Measurements from ENCODE around the gene KIAA1958.
"Not testable (repeated sequence)": the region's sequence is repeated elsewhere in the genome, so short reads cannot be mapped to it uniquely, and the experiment has no call there.

The KIAA1958 gene

DNA sequence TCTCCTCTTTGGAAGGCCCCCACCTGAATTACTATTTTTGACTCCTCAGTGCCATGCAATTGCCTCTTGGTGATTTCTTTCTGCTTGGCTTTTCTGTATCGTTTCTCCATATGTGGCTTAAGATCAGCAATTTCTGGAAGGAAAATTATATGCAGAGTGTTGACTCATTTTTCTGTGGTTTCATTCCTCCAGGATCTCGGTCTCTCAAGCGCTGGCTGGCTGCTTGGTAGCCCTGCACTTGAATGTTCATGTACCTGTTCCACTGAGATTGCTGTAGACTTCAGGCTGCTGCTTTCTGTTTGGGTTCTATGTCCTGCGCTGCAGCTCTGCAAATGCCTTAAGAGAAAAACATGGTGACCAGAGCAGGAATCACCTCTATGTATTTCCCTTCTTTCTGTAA is 153.7 kb downstream of the KIAA1958 start:
- in situ Hi-C loops (cut with HindIII; ENCODE audit: low sequenced_read_pairs), result no loop called here

DNA sequence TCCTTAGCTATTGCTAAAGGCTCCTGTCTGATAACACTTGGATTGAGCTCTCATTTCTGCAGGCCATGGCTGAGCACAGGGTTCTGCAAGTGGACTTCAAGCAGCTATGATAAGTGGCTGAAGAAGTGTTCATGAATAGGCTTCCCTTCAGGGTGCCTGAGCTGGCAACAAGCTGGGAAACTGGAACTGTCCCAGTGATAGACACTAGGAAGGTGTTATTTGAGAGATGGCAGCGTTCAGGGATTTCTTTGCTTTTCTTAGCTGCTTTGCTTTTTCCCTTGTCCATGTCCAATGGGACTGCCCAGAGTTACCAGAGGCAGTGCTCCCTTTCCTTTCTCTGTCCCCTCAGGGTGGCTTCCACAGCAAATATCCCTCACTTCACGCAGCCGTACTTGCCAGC is 155.5 kb downstream of the KIAA1958 start:
- in situ Hi-C loops (cut with HindIII; ENCODE audit: low sequenced_read_pairs), result no loop called here

DNA sequence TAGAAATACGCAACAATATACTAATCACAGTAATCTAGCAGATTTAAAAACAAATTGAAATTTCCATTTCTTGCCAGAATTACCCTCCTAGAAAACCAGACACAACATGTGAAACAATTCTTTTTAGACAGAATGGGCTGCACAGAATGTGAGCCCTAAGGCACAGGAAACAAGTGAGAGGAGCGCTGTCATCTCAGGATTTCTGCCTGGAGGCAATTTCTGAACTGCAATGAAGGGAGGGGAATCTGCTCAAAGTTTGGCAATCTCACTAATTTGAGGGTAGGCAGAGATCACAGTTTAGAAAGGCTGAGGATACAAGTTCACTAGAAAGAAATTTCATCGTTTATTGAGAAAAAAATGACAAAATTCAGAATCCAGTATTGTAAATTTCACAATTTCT is 161.0 kb downstream of the KIAA1958 start:
- in situ Hi-C loops (cut with HindIII; ENCODE audit: low sequenced_read_pairs), result no loop called here

DNA sequence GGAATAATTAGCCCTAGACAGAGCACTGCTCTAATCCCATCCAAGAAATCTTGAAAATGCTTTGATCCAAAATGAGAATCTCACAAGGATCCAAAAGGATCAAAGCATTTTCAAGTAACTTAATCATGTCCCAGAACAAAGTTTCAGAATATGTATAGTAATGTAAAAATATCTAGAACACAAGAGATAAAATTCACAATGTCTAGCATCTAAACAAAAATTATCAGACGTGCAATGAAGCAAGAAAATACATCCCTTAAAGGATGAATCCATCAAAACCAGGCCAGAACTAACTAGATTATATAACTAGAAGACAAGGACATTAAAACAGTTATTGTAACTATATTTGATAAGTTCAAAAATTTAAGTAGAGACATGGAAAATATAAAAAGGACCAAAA is 162.0 kb downstream of the KIAA1958 start:
- in situ Hi-C loops (cut with HindIII; ENCODE audit: low sequenced_read_pairs), result no loop called here

DNA sequence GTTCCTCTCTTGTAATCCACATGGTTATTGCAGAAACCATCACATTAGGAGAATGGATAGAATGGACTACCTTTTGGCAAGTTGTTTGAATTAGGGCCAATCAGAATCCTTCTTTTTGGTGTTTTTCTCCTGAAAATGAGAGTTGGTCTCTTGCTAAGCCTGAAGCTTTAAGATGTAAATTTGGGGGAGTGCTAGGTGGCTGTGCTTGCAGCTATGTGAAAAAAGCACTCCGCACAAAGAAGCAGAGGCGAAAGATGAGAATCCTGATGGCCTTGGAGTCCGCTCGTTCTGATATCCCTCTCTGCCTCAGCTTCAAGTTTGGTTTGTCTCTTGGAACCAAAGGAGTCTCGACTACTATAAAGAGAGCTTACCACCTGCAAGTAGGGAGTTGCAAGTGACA is 167.7 kb downstream of the KIAA1958 start:
- in situ Hi-C loops (cut with HindIII; ENCODE audit: low sequenced_read_pairs), result no loop called here

DNA sequence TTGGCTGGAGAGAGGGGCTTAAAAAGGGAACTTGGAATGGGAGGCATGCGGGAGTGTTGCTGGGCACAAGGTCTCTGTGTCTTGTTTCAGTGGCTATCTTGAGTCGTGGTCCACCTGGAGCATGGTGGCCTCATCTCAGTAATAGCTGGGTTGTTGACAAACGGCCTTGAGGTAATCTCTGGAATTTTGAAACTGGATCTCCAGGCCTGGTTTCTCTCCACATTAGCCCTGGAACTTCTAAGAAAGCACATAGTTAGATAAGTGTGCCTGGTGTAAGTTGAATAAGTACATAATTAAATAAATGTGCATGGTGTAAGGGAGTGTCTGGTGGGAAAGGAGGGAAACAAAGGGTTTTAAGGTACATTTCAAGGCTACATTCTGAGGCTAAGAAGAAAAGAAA is 169.0 kb downstream of the KIAA1958 start:
- in situ Hi-C loops (cut with HindIII; ENCODE audit: low sequenced_read_pairs), result no loop called here

DNA sequence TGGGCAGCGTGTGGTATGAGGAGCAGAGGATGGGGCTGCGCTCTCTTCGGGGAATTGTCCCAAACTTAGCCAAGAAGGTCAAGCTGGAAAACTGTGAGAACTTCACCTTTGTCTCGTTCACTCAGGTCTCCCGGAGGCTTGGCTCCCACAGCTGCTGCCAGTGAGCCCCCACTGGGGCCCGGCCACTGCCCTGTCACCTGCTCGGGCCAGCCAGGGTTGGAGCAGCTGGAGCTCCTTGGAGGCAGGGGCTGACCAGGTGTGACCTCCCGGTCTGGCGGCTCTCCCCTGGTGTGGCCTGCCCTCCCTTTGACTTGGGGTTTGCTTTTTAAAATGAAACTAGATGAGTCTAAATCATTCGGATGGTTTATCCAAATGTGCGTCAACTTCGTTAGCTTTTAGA is 173.3 kb downstream of the KIAA1958 start:
- in situ Hi-C loops (cut with HindIII; ENCODE audit: low sequenced_read_pairs), result loop anchor here (5.0 kb wide), 1 partner anchor 67 kb away; no protein-coding TSS in a partner anchor

DNA sequence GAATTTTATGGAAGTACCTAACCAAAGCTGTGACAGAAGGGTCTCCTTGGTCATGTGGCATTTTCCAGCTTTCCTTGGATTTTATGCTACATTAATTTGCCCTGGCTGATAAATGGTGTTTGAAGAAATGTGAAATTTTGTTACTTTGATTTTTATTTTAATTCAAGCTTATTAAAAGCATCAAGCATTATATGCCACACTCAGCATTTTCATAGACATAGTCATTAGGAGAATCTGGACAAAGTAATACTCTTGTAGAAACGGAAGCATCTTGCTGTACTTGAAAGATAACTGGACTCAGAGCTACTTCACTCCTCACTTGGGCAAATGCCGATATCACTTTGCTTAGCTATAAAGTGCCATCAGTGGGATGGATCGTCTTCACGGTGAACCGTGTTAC is 177.1 kb downstream of the KIAA1958 start:
- in situ Hi-C loops (cut with HindIII; ENCODE audit: low sequenced_read_pairs), result loop anchor here (5.0 kb wide), 1 partner anchor 64 kb away; no protein-coding TSS in a partner anchor

DNA sequence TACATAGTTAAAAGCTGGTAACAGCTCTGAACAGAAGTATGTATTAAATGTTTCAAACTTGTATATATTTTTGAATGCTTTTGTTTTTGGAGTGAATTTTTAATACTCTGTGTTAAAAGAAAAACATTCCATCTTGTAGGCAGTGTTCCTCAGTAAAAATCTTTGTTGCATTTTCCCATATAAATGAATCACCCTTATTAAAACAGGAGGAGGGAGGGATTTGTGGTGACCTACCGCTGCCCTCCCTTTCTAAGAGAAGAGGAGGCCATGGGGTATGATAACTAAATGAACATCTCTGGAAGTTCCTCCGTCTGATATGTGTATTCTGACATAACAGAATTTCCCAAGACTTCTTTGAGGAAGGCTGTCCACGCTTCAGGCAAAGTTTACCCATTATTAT is 177.9 kb downstream of the KIAA1958 start:
- in situ Hi-C loops (cut with HindIII; ENCODE audit: low sequenced_read_pairs), result loop anchor here (5.0 kb wide), 1 partner anchor 63 kb away; no protein-coding TSS in a partner anchor

DNA sequence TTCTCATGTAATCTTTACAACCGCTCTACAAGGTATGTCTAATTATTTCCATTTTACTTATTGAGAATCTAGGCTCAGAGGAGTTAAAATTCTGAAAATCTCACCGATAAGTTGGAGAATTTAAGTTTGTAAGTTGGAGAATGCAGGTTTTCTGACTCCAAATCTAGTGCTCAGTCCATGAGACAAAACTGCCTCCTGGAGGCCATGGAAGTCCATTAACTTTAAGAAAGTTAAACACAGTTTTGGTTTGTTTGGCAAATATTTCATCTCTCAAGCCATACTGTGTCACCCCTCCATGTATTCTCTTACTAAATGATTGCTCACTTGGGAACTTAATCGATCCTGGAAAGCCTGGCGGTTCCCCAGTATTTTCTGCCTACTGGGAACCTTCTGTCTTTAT is 178.7 kb downstream of the KIAA1958 start:
- in situ Hi-C loops (cut with HindIII; ENCODE audit: low sequenced_read_pairs), result no loop called here

DNA sequence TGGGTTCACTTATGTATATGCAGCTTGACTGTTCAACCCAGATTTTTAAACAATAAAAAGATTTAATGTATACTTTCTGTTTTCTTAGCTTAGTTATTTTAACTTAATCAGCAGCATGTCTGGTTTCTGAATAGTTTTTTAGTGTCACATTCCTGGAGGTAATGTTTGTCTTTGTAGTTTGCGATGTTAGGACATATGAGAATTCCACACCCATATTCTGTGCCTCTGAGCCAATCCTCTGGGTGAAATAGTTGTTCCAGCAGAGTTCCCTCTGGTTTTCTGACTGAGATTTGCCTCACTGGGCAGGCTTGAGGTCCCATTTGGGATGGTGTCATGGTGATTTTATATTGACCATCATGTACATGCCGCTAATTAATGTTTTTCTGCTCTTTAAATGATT is 182.7 kb downstream of the KIAA1958 start:
- in situ Hi-C loops (cut with HindIII; ENCODE audit: low sequenced_read_pairs), result no loop called here

DNA sequence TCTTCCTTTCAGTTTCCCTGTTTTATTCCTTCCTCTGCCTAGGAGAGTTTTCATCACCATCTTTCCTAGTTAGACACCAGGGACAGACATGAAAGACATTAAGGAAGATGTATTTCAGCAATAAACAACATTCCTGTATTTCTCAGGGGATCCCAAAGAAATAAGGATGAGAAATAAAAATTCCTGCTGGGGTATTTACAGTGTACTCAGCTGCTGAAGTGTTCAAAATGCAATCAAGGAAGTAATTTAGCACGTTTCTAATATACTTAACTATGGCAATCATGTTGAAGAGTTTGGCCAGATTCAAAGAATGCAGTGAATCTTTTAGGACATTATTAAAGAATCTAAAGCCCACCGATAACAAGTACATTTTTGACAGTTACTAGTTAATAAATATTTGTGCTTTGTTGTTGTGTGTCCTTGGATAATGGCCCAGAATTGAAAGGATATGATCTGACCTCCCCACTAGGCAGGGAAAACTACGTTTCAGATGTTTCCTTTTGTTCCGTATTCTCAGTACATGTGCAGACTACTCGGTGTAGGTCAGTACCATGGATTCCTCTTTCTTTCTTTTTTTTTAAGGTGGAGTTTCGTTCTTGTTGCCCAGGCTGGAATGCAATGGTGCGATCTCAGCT is 184.5 kb downstream of the KIAA1958 start:
- in situ Hi-C loops (cut with HindIII; ENCODE audit: low sequenced_read_pairs), result no loop called here

DNA sequence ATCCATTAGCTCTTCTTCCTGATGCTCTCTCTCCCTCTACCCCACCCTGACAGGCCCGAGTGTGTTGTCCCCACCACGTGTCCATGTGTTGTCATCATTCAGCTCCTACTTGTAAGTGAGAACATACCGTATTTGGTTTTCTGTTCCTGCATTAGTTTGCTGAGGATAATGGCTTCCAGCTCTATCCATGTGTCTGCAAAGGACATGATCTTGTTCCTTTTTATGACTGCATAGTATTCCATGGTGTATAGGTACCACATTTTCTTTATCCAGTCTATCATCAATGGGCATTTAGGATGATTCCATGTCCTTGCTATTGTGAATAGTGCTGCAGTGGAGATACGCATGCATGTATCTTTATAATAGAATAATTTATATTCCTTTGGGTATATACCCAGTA is 186.6 kb downstream of the KIAA1958 start:
- in situ Hi-C loops (cut with HindIII; ENCODE audit: low sequenced_read_pairs), result not testable (repeated sequence)

DNA sequence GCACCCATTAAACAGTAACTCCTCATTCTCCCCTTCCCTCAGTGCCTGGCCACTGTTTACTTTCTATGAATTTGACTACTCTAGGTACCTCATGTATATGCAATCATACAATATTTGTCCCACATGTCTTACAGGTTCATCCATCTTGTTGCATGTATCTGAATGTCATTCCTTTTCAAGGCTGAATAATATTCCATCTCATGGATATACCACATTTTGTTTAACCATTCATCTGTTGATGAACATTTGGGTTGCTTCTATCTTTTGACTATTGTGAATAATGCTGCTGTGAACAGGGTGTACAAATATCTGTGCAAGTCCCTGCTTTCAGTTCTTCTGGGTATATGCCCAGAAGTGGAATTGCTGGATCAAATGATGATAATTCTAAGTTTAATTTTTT is 190.4 kb downstream of the KIAA1958 start:
- in situ Hi-C loops (cut with HindIII; ENCODE audit: low sequenced_read_pairs), result no loop called here

DNA sequence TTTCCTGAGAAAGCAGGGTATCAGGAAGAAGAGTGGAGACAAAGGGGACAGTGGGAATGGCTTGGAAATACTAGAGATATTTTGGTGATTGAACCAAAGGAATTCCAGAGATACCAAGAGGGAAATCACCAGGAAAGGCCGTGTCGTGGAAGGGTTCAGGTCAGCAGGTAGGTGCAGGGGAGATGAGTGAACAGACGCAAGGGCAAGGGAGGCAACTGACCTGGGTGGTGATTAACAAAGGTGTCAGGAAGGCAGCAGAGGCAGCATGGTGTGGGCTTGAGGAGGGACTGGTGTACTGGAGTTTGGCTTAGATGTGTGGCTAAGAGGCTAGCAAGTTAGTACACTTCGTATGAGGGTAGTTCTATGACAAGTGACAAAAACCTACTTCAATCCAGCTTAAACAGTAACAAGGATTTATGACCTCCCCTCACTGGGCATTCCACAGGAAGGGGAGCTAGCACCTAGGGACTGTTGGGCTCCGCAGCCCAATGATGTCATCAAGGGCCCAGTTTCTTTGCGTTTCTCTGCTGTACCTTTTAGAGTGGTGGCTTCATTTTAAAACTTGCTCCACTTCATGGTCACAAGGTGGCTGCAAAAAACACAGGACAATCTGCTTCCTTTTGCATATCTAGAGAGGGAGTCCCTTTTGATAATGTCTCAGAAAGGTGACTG is 194.2 kb downstream of the KIAA1958 start:
- in situ Hi-C loops (cut with HindIII; ENCODE audit: low sequenced_read_pairs), result no loop called here

DNA sequence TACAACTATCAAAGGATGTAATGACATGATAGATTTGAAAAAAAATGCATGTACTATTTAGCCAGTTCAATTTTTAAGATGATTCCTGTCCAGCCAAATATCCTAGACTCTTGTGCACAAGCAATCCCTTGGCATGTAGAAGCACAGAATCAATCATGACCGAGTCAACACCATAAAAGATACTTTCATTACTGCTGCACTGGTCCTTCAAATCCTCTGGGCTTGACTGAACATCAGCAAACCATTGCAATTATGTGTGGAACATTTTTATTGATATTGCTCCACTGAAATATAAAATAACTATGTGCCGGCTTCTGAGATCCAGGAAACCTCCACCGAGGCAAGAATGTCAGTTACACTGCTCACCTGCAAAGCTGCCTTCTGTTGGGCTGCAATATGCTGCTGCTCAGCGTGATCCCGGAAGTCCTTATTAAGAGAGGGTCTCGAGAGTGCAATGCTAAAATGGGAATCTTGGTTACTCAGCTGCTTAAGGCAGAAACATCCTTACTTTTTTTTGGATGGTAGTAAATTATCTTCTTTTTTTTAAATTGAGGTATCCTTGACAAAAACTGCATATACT is 202.6 kb downstream of the KIAA1958 start:
- in situ Hi-C loops (cut with HindIII; ENCODE audit: low sequenced_read_pairs), result no loop called here

DNA sequence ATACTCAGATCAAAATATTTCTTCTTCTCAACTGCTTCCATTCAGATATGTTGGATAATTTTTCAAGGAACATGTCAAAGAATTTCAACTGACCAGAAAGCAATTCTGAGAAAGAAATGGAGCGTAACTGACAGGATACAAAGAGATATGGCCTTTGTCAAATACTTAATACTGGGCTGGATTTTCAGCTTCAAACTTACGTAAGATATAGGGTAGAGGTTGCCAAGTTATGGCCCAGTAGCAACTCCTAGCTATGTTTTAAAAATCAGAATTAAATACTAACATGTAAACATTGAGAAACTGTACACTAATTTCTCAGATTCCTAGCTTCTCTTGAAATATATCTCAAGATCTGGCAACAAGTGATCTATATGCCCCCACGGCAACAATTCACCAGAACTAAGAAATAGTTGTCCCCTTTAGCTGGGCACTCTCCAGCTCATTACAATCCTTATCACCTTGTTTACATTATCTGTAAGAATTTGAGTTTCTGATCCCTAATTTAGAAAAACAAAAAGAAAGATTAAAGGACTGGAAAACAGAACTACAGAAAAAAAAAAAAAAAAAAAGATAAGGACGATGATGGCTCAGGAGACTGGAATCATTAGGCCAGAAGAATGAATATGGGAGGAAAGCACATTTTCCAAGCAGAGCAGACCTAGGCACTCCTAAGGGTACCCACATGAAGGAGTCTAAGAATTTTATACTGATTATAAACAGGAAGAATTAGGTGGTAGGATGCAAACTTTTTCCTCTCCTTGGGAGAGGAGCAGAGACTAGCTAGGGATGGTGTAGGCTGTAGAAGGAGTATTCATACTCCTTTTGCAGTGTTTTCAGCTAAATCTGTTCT is 208.3 kb downstream of the KIAA1958 start:
- in situ Hi-C loops (cut with HindIII; ENCODE audit: low sequenced_read_pairs), result no loop called here

DNA sequence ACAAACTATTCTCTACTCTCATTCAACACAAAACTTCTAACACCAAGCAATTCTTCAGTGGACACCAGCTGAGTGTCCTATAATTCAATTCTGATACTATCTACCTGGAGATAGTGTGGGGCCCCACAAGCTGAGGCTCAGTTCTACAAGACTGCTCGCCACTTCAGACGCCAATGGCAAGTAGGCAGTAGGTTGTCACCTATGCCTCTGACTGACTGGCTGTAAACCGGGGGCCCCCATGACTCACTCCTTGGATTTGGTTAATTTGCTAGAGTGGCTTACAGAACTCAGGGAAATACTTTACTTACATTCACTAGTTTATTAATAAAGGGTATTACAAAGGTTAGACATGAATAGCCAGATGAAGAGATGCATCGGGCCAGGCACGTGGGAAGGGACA is 209.8 kb downstream of the KIAA1958 start:
- in situ Hi-C loops (cut with HindIII; ENCODE audit: low sequenced_read_pairs), result no loop called here

DNA sequence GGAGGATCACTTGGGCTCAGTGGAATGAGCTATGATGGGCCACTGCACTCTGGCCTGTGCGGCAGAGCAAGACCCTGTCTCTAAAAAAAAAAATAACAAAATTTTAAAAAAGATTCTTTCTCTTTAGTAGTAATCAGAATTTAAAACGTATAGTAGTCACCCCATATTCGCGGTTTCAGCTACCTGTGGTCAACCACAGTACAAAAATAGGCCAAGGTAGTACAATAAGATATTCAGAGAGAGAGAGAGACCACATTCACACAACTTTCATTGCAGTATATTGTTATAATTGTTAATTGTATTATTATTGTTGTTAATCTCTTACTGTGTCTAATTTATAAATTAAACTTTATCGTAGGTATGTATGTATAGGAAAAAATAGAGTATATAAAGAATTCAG is 212.6 kb downstream of the KIAA1958 start:
- in situ Hi-C loops (cut with HindIII; ENCODE audit: low sequenced_read_pairs), result no loop called here

DNA sequence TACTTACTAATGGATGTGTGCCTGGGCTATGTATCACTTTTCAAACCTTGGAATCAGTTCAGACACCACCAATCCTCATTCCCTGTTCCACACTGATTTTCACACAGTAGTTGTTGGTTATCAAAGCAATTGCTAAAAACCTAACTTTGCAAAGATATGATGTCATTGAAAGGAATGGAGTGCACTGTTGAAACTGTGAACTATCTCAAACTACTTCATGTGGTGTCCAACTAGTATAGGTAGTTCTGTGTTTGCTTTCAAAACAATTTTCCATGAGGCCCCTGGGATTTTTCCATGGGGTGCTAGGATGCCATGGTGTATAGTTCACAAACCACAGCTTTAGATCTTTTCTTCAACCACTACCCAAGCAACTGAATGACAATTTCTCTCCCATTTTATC is 213.5 kb downstream of the KIAA1958 start:
- in situ Hi-C loops (cut with HindIII; ENCODE audit: low sequenced_read_pairs), result no loop called here

DNA sequence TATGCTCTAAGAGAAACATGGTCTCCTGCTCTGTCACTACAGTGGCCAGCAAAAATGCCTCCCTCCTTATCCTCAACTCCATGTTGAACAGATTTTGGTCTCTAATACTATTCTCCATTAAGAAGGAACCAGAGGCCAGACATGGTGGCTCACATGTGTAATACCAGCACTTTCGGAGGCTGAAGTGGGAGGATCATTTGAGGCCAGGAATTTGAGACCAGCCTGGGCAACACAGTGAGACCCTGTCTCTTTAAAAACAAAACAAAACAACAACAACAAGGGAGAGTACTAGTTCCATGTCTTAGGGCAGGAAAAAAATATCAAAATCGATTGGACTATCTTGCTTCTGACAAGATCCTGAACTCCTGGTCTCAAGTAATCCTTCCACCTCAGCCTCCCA is 216.7 kb downstream of the KIAA1958 start:
- in situ Hi-C loops (cut with HindIII; ENCODE audit: low sequenced_read_pairs), result no loop called here
